Caco-2 (cell line): ENCODE data around the gene TKTL1. TPM values are rescaled to one million over a fixed set of nuclear protein-coding genes. Genes with fewer than 3 reads are reported as not detected.

Source experiments
- BruUV-seq: library from RNA; stranded (reverse); fragments of 400-500 nt; replicated peaks from 2 replicates; lab custom pipeline; 2021; lab: Mats Ljungman, UMichigan
- CTCF ChIA-PET: fragments of 300-600 bp; sonication (Branson Sonifier 250); formaldehyde crosslinking; loops from one replicate; lab custom pipeline; 2022; ENCODE audit warnings: antibody characterized with exemption; lab: Charles Lee
- POLR2A ChIA-PET: fragments of 300-600 bp; sonication (Branson Sonifier 250); formaldehyde crosslinking; loops from one replicate; lab custom pipeline; 2022; ENCODE audit warnings: antibody characterized with exemption; lab: Charles Lee
- DNase-seq, 2 experiments: peaks; one replicate each; pipeline versions ENCODE4 v3.0.0 to v3.0.0-alpha.2; 2020 to 2022
- H3K27me3 ChIP-seq: replicated peaks from 2 replicates; pipeline ENCODE4 v1.6.0; 2011; ENCODE audit warnings: low read length; ENCODE audit not compliant: control insufficient read depth, insufficient read depth
- H3K36me3 ChIP-seq: 2 replicates; pipeline ENCODE4 v1.5.1; 2011; ENCODE audit warnings: low read length; ENCODE audit not compliant: control insufficient read depth, insufficient read depth
- H3K4me1 ChIP-seq: fragments of 250-450 bp; sonication (Bioruptor Pico); 2 replicates; pipeline ENCODE4 v1.5.1; 2020; ENCODE audit warnings: mild to moderate bottlenecking
- H3K4me3 ChIP-seq: 2 replicates; pipeline ENCODE4 v1.5.1; 2011; ENCODE audit warnings: low read depth, mild to moderate bottlenecking, control low read depth, low read length
- H3K9me3 ChIP-seq: fragments of 250-450 bp; sonication (Bioruptor Pico); 2 replicates; pipeline ENCODE4 v1.5.1; 2020; ENCODE audit warnings: mild to moderate bottlenecking, moderate library complexity
- H3K27ac Mint-ChIP-seq: one replicate; pipeline ENCODE4 v1.8.0; 2022; ENCODE audit warnings: mixed read lengths; ENCODE audit not compliant: unreplicated experiment
- H3K27me3 Mint-ChIP-seq: one replicate; pipeline ENCODE4 v1.8.0; 2022; ENCODE audit warnings: mixed read lengths; ENCODE audit not compliant: insufficient read depth, unreplicated experiment
- H3K36me3 Mint-ChIP-seq: one replicate; pipeline ENCODE4 v1.8.0; 2022; ENCODE audit warnings: mild to moderate bottlenecking, mixed read lengths; ENCODE audit not compliant: insufficient read depth, unreplicated experiment
- H3K4me1 Mint-ChIP-seq: one replicate; pipeline ENCODE4 v1.8.0; 2022; ENCODE audit warnings: low read depth, mixed read lengths; ENCODE audit not compliant: unreplicated experiment
- H3K4me3 Mint-ChIP-seq: one replicate; pipeline ENCODE4 v1.8.0; 2022; ENCODE audit warnings: mild to moderate bottlenecking, moderate library complexity, mixed read lengths; ENCODE audit not compliant: unreplicated experiment
- H3K9me3 Mint-ChIP-seq: one replicate; pipeline ENCODE4 v1.8.0; 2022; ENCODE audit warnings: mixed read lengths; ENCODE audit not compliant: unreplicated experiment
- CTCF ChIP-seq, 2 experiments: fragments of 200-600 bp in 1 of 2; IDR thresholded peaks; 1 replicate in 1 of 2; 2 replicates in 1 of 2; pipeline versions ENCODE4 v1.5.1 to v1.8.0; 2011 to 2022; ENCODE audit warnings: antibody characterized with exemption in 1 of 2, control low read depth in 1 of 2, inconsistent platforms in 1 of 2, low read depth in 1 of 2, low read length in 1 of 2, mild to moderate bottlenecking in 1 of 2, moderate library complexity in 1 of 2; ENCODE audit not compliant: insufficient read depth in 1 of 2, severe bottlenecking in 1 of 2, unreplicated experiment in 1 of 2
- intact Hi-C: fragments of 100-400 bp; cut with micrococcal nuclease; formaldehyde crosslinking; loops from one replicate; pipeline ENCODE4 v1.10.0; 2022; ENCODE audit not compliant: unreplicated experiment
- total RNA-seq: library from RNA; stranded (reverse); gene quantifications from 2 replicates; pipeline ENCODE4 v1.2.3, GENCODE V29; 2022

TKTL1 gene
- total RNA-seq, 1 experiment from 2014 or later: not detected

- DNase-seq: no peak
- no peaks in the 10 kb centered on the region for H3K36me3 ChIP-seq
- H3K27ac Mint-ChIP-seq: no peak within 1 kb of the TSS
- H3K4me1 ChIP-seq: no peaks in the 10 kb centered on the region
- no peaks in the 10 kb centered on the region for H3K36me3 Mint-ChIP-seq
- no peaks in the 10 kb centered on the region for H3K4me1 Mint-ChIP-seq
- H3K9me3 Mint-ChIP-seq: no peaks in the 10 kb centered on the region
- BruUV-seq: no TSS peak
- TF ChIP-seq CTCF (IDR thresholded peaks at IDR 0.05; ENCODE audit: insufficient read depth in 1 of 2, low read depth in 1 of 2, low read length in 1 of 2, severe bottlenecking in 1 of 2, unreplicated experiment in 1 of 2): no peak
- H3K4me3 Mint-ChIP-seq: no peak within 1 kb of the TSS
- H3K27me3 Mint-ChIP-seq: no peaks in the 10 kb centered on the region
- H3K4me3 ChIP-seq: no peak within 1 kb of the TSS
- POLR2A ChIA-PET: no interaction called here
- H3K27me3 ChIP-seq: no peaks in the 10 kb centered on the region
- intact Hi-C loops: no loop called here
- CTCF ChIA-PET: no interaction called here
- no peaks in the 10 kb centered on the region for H3K9me3 ChIP-seq
Observed at GRCh38 chrX:154294791-154295574, 612 bp upstream of the TKTL1 start, which contains the start of gene TEX28. Gene TEX28 (minus strand): TSS chrX:154295124. CDS start chrX:154292117, 3,007 bp downstream.

- peaks cover 4% of the 10 kb centered on the region for H3K27me3 Mint-ChIP-seq
- Histone ChIP-seq H3K4me1 (no peaks in the 10 kb centered on the region), H3K36me3 (no peaks in the 10 kb centered on the region), H3K9me3 (no peaks in the 10 kb centered on the region), H3K27me3 (no peaks in the 10 kb centered on the region), H3K4me3 (no peak overlapping the region)
- no peak for DNase-seq
- no peaks in the 10 kb centered on the region for H3K4me1 Mint-ChIP-seq
- H3K9me3 Mint-ChIP-seq: no peaks in the 10 kb centered on the region
- intact Hi-C loops: no loop called here
- CTCF ChIA-PET: no interaction called here
- TF ChIP-seq CTCF (IDR thresholded peaks at IDR 0.05; ENCODE audit: insufficient read depth in 1 of 2, low read depth in 1 of 2, low read length in 1 of 2, severe bottlenecking in 1 of 2, unreplicated experiment in 1 of 2): no peak
- BruUV-seq: no TSS peak
- no peak overlapping the region for H3K27ac Mint-ChIP-seq
- POLR2A ChIA-PET: no interaction called here
- H3K4me3 Mint-ChIP-seq: no peak overlapping the region
- H3K36me3 Mint-ChIP-seq: no peaks in the 10 kb centered on the region
Observed at GRCh38 chrX:154296731-154297130, 1.1 kb downstream of the TKTL1 start.

GRCh38 chrX:154298312-154298711, 2.7 kb downstream of the TKTL1 start:
- POLR2A ChIA-PET: no interaction called here
- CTCF ChIA-PET: no interaction called here

More at GRCh38 chrX:154298312-154298711, 2.7 kb downstream of the TKTL1 start:
- H3K9me3 Mint-ChIP-seq: no peaks in the 10 kb centered on the region
- intact Hi-C loops: no loop called here
- H3K27me3 Mint-ChIP-seq: peaks cover 4% of the 10 kb centered on the region
- Histone ChIP-seq H3K4me3 (no peak overlapping the region), H3K9me3 (no peaks in the 10 kb centered on the region), H3K36me3 (no peaks in the 10 kb centered on the region), H3K4me1 (no peaks in the 10 kb centered on the region), H3K27me3 (no peaks in the 10 kb centered on the region)
- DNase-seq: no peak
- H3K36me3 Mint-ChIP-seq: no peaks in the 10 kb centered on the region
- no peaks in the 10 kb centered on the region for H3K4me1 Mint-ChIP-seq
- H3K4me3 Mint-ChIP-seq: no peak overlapping the region
- no TSS peak for BruUV-seq
- no peak for TF ChIP-seq CTCF (IDR thresholded peaks at IDR 0.05; ENCODE audit: insufficient read depth in 1 of 2, low read depth in 1 of 2, low read length in 1 of 2, severe bottlenecking in 1 of 2, unreplicated experiment in 1 of 2)
- H3K27ac Mint-ChIP-seq: no peak overlapping the region
